Fibroblast of skin of scalp (primary cell): Measurements from ENCODE around the gene BLM. TPM values are rescaled to one million over a fixed set of nuclear protein-coding genes. Genes with fewer than 3 reads are reported as not detected.
"Not testable (repeated sequence)": the region's sequence is repeated elsewhere in the genome, so short reads cannot be mapped to it uniquely, and the experiment has no call there.

Experiments used
- DNase-seq: peaks from one replicate; pipeline ENCODE4 v3.0.0-alpha.2; 2013
- polyA plus RNA-seq, 2 experiments: library from polyadenylated mRNA; unstranded; fragments of 120-200 nt; gene quantifications; one replicate each; pipeline ENCODE4 v1.2.1, GENCODE V29; 2013; ENCODE audit not compliant: insufficient read length in 2 of 2

BLM gene
- 4.5 TPM for polyA plus RNA-seq (2013, experiment 1 of 2; ENCODE audit: insufficient read length)
- 4.5 TPM for polyA plus RNA-seq (2013, experiment 2 of 2; ENCODE audit: insufficient read length)

- peak; percentile 96 for DNase-seq
Observed at GRCh38 chr15:90716976-90717821, at the start of gene BLM. BLM (plus strand) TSS chr15:90717346; CDS start chr15:90747393, 30,047 bp downstream.

GRCh38 chr15:90667755-90668345, 49.3 kb upstream of the BLM start:
- not testable (repeated sequence) for DNase-seq

GRCh38 chr15:90670631-90671030, 46.5 kb upstream of the BLM start:
- not testable (repeated sequence) for DNase-seq

- no peak for DNase-seq
Observed at GRCh38 chr15:90671216-90671615, 45.9 kb upstream of the BLM start.

- DNase-seq: not testable (repeated sequence)
Observed at GRCh38 chr15:90673357-90673756, 43.8 kb upstream of the BLM start.

- DNase-seq: no peak
Observed at GRCh38 chr15:90674476-90674875, 42.7 kb upstream of the BLM start.

- DNase-seq: no peak
Observed at GRCh38 chr15:90675464-90675863, 41.7 kb upstream of the BLM start.

- no peak for DNase-seq
Observed at GRCh38 chr15:90677807-90678790, 39.0 kb upstream of the BLM start.

GRCh38 chr15:90679959-90680358, 37.2 kb upstream of the BLM start:
- no peak for DNase-seq

- DNase-seq: peak; percentile 97
Observed at GRCh38 chr15:90680371-90680935, 36.7 kb upstream of the BLM start.

GRCh38 chr15:90681056-90681455, 36.1 kb upstream of the BLM start:
- DNase-seq: no peak

- peak; percentile 72 for DNase-seq
Observed at GRCh38 chr15:90681480-90681879, 35.7 kb upstream of the BLM start.

GRCh38 chr15:90683371-90683770, 33.8 kb upstream of the BLM start:
- DNase-seq: no peak

GRCh38 chr15:90683876-90684275, 33.3 kb upstream of the BLM start:
- no peak for DNase-seq

GRCh38 chr15:90684281-90684680, 32.9 kb upstream of the BLM start:
- DNase-seq: no peak

GRCh38 chr15:90685591-90686434, 31.3 kb upstream of the BLM start:
- no peak for DNase-seq

GRCh38 chr15:90686435-90687218, 30.5 kb upstream of the BLM start:
- no peak for DNase-seq

- not testable (repeated sequence) for DNase-seq
Observed at GRCh38 chr15:90689326-90689961, 27.7 kb upstream of the BLM start.

GRCh38 chr15:90690585-90690984, 26.6 kb upstream of the BLM start:
- peak; percentile 14 for DNase-seq

GRCh38 chr15:90691369-90691768, 25.8 kb upstream of the BLM start:
- DNase-seq: no peak
